D341Med (cell line): Measurements from ENCODE around the gene KIF7.
"Not testable (repeated sequence)": the region's sequence is repeated elsewhere in the genome, so short reads cannot be mapped to it uniquely, and the experiment has no call there.

Source experiments
- DNase-seq: peaks from one replicate; pipeline ENCODE4 v3.0.0; 2012; ENCODE audit warnings: low spot score

KIF7 gene

GRCh38 chr15:89654847-89655805 lies at the start of gene KIF7:
TSS of gene KIF7 (minus strand) at chr15:89655467. CDS start at chr15:89652930, 2,537 bp downstream.
- peak; percentile 90 for DNase-seq

DNA sequence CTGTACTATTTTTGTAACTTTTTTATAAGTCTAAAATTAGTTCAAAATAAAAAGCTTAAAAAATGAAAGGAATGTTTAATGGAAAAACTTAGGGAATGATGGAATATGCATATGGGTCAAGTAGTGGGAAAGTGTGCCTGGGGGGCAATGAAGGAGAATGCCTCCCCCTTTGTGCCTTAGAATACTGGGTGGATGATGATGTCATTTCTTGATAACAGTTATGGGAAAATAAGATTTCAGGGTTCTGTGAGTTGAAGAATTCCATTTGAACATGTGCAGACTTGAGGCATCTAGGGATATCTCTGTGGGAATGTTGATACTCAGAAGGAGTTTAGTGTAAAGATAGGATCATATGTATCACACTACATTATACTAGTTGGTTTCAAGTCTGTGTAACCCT lies 49.1 kb upstream of the KIF7 start:
- no peak for DNase-seq

DNA sequence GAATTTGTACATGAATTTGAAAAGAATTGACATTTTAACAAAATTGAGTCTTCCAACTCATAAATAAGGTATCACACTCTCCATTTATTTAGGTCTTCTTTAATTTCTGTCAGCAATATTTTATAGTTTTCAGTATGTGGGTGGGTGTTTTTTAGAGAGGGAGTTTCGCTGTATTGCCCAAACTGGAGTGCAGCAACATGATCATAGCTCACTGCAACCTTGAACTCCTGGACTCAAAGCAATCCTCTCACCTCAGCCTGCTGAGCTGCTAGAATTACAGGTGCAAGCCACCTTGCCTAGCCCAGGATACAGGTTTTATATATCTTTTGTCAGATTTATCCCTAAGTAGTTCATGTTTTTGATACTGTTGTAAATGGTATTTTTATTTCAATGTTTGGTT lies 39.9 kb upstream of the KIF7 start:
- DNase-seq: no peak

- DNase-seq: no peak
Measured at GRCh38 chr15:89693696-89694095, 38.4 kb upstream of the KIF7 start.

GRCh38 chr15:89693091-89693490 lies 37.8 kb upstream of the KIF7 start:
- DNase-seq: no peak

DNA sequence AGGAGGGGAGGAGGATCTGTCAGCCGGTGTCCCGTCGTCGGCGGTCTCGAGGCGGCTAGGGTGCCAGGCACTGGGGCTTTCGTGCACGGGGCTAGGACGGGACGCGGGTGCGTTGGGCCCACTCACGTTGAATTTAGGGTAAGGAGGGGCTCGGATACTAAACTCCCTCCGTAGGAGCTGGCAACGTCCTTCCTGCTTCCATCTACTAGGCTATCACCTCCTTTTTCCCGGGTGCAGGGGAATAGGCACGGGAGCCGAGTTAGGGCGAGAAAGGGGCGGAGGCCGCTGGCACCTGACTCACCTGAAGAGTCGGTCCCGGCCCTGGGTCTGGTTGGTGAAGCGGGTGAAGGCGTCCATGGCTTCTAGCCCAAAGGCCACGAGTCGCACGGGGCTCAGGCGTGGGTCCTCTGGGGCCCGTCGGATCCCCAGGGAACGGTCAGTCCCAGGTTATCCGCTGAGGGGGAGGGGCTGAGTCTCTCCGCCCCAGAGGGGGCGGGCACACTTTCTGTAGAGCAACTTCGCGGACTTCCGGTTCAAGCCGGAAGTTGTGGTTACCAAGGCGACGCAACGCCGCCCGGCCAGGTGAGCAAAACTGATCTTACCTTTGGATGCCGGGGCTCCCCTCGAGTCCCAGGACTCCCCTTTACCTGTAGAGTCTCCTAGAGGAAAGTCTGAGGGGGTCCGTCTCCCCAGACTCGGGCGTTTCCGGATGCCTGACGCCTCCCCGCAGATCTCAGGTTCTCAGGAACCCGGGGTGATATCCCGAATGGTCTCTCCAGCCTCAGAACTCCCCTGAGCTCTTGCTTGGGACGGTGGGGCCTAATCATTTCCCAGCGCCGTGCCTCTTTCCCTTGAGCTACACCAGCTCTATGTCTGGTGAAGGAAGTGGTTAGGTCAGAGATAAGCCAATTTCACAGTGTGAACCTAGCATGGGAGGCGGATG lies 35.3 kb upstream of the KIF7 start, which contains the start of the genes PEX11A and WDR93:
TSS of gene PEX11A (minus strand) at position 479 of the 943 bp plus-strand sequence. CDS start at position 357, 122 bp downstream.
TSS of gene WDR93 (plus strand) at position 536 of the 943 bp plus-strand sequence. CDS start 10,936 bp downstream, outside the sequence.
- peak; percentile 78 for DNase-seq

DNA sequence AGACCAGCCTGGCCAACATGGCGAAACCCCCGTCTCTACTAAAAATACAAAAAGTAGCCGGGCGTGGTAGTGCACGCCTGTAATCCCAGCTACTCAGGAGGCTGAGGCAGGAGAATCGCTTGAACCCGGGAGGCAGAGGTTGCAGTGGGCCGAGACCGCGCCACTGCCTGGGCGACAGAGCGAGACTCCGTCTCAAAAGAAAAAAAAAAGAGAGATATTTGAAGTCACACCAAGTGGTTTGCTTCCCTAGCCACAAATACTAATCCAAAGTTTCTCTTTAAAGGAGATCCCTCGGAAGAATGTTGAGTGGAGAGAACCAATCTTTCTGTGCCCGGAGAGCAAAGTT lies 34.6 kb upstream of the KIF7 start:
- DNase-seq: not testable (repeated sequence)

DNA sequence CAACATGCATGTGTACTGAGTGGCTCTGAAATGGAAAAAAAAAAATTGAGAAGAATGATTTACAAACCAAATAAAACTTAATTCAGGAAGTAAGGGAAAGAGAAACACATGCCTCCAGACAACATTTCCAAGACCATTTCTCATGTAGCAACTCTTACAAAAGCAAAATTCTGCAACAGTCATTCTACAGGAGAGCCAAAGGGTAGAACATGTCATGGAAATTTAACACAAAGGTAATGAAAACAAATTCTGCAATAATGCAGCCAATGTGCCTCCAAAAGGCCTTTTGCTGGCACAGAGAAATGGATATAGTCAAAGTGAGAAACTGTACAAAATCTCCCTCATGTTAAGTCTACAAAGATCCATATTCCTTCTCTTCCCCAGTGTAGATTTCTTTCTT lies 31.3 kb upstream of the KIF7 start:
- DNase-seq: no peak

DNA sequence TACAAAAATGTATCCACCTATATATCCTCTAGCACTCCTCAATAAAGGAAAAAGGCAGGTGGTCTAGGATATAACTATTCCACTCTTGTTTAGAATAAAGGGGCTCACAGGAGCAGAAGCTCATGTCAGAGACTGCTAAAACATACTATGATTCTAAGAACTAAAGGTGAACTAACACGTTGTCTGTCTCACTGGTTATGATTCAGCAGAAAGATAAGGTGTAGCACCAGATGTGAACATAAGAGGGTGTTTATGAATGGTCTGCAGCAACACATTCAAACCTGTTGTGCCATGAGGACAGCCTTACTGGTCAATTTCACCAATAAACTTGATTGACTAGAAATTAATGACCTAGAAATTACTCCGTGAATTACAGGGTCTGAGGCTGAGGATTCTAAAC lies 30.7 kb upstream of the KIF7 start:
- DNase-seq: no peak

GRCh38 chr15:89681146-89681545 lies 25.9 kb upstream of the KIF7 start:
- no peak for DNase-seq

DNA sequence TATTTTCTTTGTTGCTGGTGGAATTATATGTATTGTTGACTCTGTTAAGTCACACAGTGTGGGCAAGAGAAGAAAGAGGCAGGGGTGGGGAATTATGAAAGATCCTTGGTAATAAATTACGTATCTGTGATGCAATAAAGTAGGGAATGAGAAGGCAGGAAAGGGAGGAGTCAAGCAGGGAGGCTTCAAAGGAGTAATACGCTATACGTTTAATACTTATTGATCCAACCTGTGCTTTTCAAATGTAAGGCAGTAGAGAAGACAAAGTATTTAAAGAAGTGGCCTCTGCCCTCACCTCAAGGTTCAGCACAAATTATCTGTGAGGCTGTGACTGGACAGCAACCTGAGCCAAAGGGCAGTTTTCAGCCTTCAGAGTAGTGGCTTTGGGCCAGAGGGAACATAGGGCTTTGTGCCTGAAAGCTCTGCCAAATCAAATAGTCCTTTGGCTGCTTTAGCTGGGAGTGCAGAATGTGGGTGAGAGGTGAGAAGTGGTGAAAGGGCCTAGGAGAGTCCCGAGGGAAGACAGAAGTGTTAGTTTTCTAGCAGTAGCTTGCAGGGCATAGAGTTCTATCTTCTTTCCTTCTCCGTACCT lies 25.1 kb upstream of the KIF7 start:
- DNase-seq: no peak

DNA sequence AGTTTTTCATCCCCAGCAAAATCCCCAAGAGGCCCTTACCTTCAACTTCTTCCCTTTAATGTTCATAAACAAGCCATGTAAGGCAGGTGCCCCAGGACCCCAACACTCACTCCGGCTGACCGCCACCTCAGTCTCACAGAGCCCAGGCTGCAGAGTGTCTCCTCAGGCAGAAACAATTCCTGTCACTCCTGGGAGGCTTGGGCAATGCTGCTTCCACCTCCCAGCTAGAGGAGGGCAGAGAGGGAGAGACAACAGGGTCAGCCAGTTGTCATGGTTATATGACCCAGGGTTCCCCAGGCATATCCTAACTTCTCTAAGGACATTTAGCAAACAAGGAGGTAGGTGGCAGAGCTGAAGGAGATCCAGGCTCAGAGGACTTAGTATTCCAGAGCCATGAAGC lies 23.9 kb upstream of the KIF7 start, which contains the start of gene PLIN1:
TSS of gene PLIN1 (minus strand) at position 156 of the 400 bp plus-strand sequence. CDS start 1,878 bp downstream, outside the sequence.
- no peak for DNase-seq

GRCh38 chr15:89677381-89677780 lies 22.1 kb upstream of the KIF7 start:
- no peak for DNase-seq

GRCh38 chr15:89675606-89676005 lies 20.3 kb upstream of the KIF7 start:
- DNase-seq: no peak

- no peak for DNase-seq
Measured at GRCh38 chr15:89674526-89674925, 19.3 kb upstream of the KIF7 start.

DNA sequence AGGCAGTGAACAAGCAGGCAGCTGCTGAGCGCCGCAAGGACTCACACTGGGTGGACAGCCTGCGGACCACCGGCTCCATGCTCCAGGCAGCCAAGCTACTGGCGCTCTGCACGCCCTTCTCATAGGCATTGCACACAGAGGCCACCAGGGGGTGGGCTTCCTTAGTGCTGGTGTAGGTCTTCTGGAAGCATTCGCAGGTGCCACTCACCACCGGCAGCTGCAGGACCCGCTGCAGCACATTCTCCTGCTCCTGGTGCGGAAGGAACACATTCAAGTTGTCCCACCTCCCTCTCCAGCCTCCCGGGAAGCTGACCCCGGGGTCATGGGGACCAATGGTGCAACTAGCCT lies 17.9 kb upstream of the KIF7 start:
- peak; percentile 71 for DNase-seq

GRCh38 chr15:89672221-89673164 lies 17.2 kb upstream of the KIF7 start:
- no peak for DNase-seq

DNA sequence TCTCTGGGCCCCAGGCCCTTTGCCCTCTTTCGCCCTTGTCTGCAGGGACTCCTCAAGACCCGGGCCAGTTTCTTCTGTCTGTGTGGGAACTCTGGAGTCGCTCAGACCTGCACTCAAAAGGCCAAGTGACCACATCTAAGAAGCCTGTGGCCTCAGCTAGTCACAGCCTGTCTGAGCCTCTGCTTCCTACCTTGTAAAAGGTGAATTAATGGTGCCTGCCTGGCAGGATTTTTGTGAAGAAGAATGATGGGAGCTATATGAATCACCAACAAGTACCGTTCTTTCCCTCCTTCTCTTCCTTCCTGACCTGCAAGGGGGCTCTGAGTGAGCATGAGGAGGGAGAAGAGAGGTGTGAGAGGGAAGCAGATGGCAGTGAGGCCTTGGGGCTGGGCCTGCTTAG lies 16.4 kb upstream of the KIF7 start:
- DNase-seq: no peak

GRCh38 chr15:89670971-89671560 lies 15.8 kb upstream of the KIF7 start:
- DNase-seq: no peak

GRCh38 chr15:89669941-89670340 lies 14.7 kb upstream of the KIF7 start:
- no peak for DNase-seq
